ENCODE results near the gene C3. TPM values are rescaled to one million over a fixed set of nuclear protein-coding genes. Genes with fewer than 3 reads are reported as not detected.
"Not testable (repeated sequence)": the region's sequence is repeated elsewhere in the genome, so short reads cannot be mapped to it uniquely, and the experiment has no call there.

Gene C3
- total RNA-seq = 100 to 1,000 TPM in 3 of 8 experiments, 1 to 10 TPM in 2, under 1 TPM in 2, not detected in 1; 0.29 to 441 (median 3.3) TPM

GRCh38 chr19:6720369-6721137 is at the start of gene C3:
TSS of gene C3 (minus strand) at chr19:6720650. CDS start at chr19:6720589, 61 bp downstream.
- no peak within 1 kb of the TSS for H3K4me3 ChIP-seq
- WGBS, 10 experiments = 50 to 100% (median 70%) methylated on average over 1 to 3 of the region's 4 CpGs; no CpG with 5 or more reads in 5 of the 10 experiments
- H3K4me1 ChIP-seq (replicated peaks in 1 of 2) = peaks cover 3 to 11% of the 10 kb centered on the region in 2 donors
- peak in 3 of 8 experiments; percentile 16 to 60 (median 58) for ATAC-seq (replicated peaks in 6 of 8)
- H3K27ac ChIP-seq = no peak within 1 kb of the TSS
- in situ Hi-C loops (cut with MboI; ENCODE audit: low pct_unique_long_range_greater_than_20kb in 2 of 9, low sequenced_read_pairs in 9 of 9, unreplicated experiment in 9 of 9) = no loop called here

GRCh38 chr19:6769006-6769619 is 48.7 kb upstream of the C3 start:
- no peak overlapping the region for H3K27ac ChIP-seq
- in situ Hi-C loops (cut with MboI; ENCODE audit: low pct_unique_long_range_greater_than_20kb in 2 of 9, low sequenced_read_pairs in 9 of 9, unreplicated experiment in 9 of 9) = no loop called here

GRCh38 chr19:6768236-6768785 is 47.9 kb upstream of the C3 start:
- no peaks in the 10 kb centered on the region for H3K4me1 ChIP-seq (replicated peaks in 1 of 2)
- 40 to 100% (median 68%) methylated on average over 1 to 5 of the region's 8 CpGs; no CpG with 5 or more reads in 2 of the 10 experiments for WGBS, 10 experiments
- in situ Hi-C loops (cut with MboI; ENCODE audit: low pct_unique_long_range_greater_than_20kb in 2 of 9, low sequenced_read_pairs in 9 of 9, unreplicated experiment in 9 of 9) = no loop called here
- no peak overlapping the region for H3K4me3 ChIP-seq
- H3K27ac ChIP-seq = no peak overlapping the region
- ATAC-seq (replicated peaks in 6 of 8) = no peak

More at GRCh38 chr19:6769006-6769619, 48.7 kb upstream of the C3 start:
- 0 to 100% (median 60%) methylated on average over 1 to 11 of the region's 11 CpGs; no CpG with 5 or more reads in 1 of the 10 experiments for WGBS, 10 experiments
- H3K4me3 ChIP-seq = no peak overlapping the region
- H3K4me1 ChIP-seq (replicated peaks in 1 of 2) = no peaks in the 10 kb centered on the region
- peak in 2 of 8 experiments; percentile 7 to 55 for ATAC-seq (replicated peaks in 6 of 8)

- no peak within 1 kb of the TSS for H3K27ac ChIP-seq
- H3K4me1 ChIP-seq (replicated peaks in 1 of 2) = no peaks in the 10 kb centered on the region
- 0 to 5% (median 0%) methylated on average over 5 to 11 of the region's 47 CpGs; no CpG with 5 or more reads in 7 of the 10 experiments for whole genome bisulfite sequencing, 10 experiments
- peak; percentile 10 to 85 (median 47) for ATAC-seq (replicated peaks in 6 of 8)
- in situ Hi-C loops (cut with MboI; ENCODE audit: low pct_unique_long_range_greater_than_20kb in 2 of 9, low sequenced_read_pairs in 9 of 9, unreplicated experiment in 9 of 9) = no loop called here
- peak within 1 kb of the TSS in 2 of 5 donors; percentile 3 to 13 for H3K4me3 ChIP-seq
These were observed 47.1 kb upstream of the C3 start, which contains the start of gene SH2D3A for GRCh38 chr19:6767357-6768235. TSS of gene SH2D3A (minus strand) at chr19:6767435. CDS start at chr19:6763748, 3,687 bp downstream.

- in situ Hi-C loops (cut with MboI; ENCODE audit: low pct_unique_long_range_greater_than_20kb in 2 of 9, low sequenced_read_pairs in 9 of 9, unreplicated experiment in 9 of 9) = no loop called here
- WGBS, 10 experiments = 0 to 18% (median 12%) methylated on average over 1 to 11 of the region's 15 CpGs; no CpG with 5 or more reads in 6 of the 10 experiments
- peak in 2 of 8 experiments; percentile 29 to 36 for ATAC-seq (replicated peaks in 6 of 8)
- Histone ChIP-seq H3K27ac (no peak overlapping the region), H3K4me3 (peak overlapping the region in 2 of 5 donors; percentile 3 to 13), H3K4me1 (replicated peaks in 1 of 2) (no peaks in the 10 kb centered on the region)
These were observed 46.6 kb upstream of the C3 start for GRCh38 chr19:6767081-6767356.

- ATAC-seq (replicated peaks in 6 of 8) = peak in 3 of 8 experiments; percentile 27 to 57 (median 41)
- Histone ChIP-seq H3K4me3 (no peak overlapping the region), H3K4me1 (replicated peaks in 1 of 2) (no peaks in the 10 kb centered on the region), H3K27ac (no peak overlapping the region)
- in situ Hi-C loops (cut with MboI; ENCODE audit: low pct_unique_long_range_greater_than_20kb in 2 of 9, low sequenced_read_pairs in 9 of 9, unreplicated experiment in 9 of 9) = no loop called here
- 0 to 57% (median 18%) methylated on average over 1 to 15 of the region's 16 CpGs; no CpG with 5 or more reads in 2 of the 10 experiments for WGBS, 10 experiments
These were observed 46.1 kb upstream of the C3 start for GRCh38 chr19:6766357-6767080.

- in situ Hi-C loops (cut with MboI; ENCODE audit: low pct_unique_long_range_greater_than_20kb in 2 of 9, low sequenced_read_pairs in 9 of 9, unreplicated experiment in 9 of 9) = no loop called here
- H3K27ac ChIP-seq = no peak overlapping the region
- no peaks in the 10 kb centered on the region for H3K4me1 ChIP-seq (replicated peaks in 1 of 2)
- ATAC-seq (replicated peaks in 6 of 8) = no peak
- H3K4me3 ChIP-seq = no peak overlapping the region
- WGBS, 10 experiments = 21 to 100% (median 59%) methylated on average over 1 to 6 of the region's 8 CpGs; no CpG with 5 or more reads in 4 of the 10 experiments
These were observed 45.4 kb upstream of the C3 start for GRCh38 chr19:6765738-6766356.

- 35 to 100% (median 72%) methylated on average over 1 to 6 of the region's 8 CpGs; no CpG with 5 or more reads in 3 of the 10 experiments for WGBS, 10 experiments
- in situ Hi-C loops (cut with MboI; ENCODE audit: low pct_unique_long_range_greater_than_20kb in 2 of 9, low sequenced_read_pairs in 9 of 9, unreplicated experiment in 9 of 9); H3K4me1 ChIP-seq (replicated peaks in 1 of 2); H3K4me3 ChIP-seq; H3K27ac ChIP-seq; ATAC-seq (replicated peaks in 6 of 8): not testable (repeated sequence)
These were observed 41.9 kb upstream of the C3 start for GRCh38 chr19:6762253-6762797.

GRCh38 chr19:6761053-6761676 is 40.7 kb upstream of the C3 start:
- peak in 1 of 8 experiments; percentile 52 for ATAC-seq (replicated peaks in 6 of 8)

GRCh38 chr19:6760606-6761005 is 40.2 kb upstream of the C3 start:
- in situ Hi-C loops (cut with MboI; ENCODE audit: low pct_unique_long_range_greater_than_20kb in 2 of 9, low sequenced_read_pairs in 9 of 9, unreplicated experiment in 9 of 9) = no loop called here
- 50 to 100% (median 86%) methylated on average over 1 to 2 of the region's 17 CpGs; no CpG with 5 or more reads in 3 of the 10 experiments for WGBS, 10 experiments
- no peaks in the 10 kb centered on the region for H3K4me1 ChIP-seq (replicated peaks in 1 of 2)
- no peak for ATAC-seq (replicated peaks in 6 of 8)
- H3K27ac ChIP-seq = no peak overlapping the region
- H3K4me3 ChIP-seq = no peak overlapping the region

More at GRCh38 chr19:6761053-6761676, 40.7 kb upstream of the C3 start:
- H3K4me3 ChIP-seq = no peak overlapping the region
- WGBS, 10 experiments = 60 to 80% methylated on average over 1 of the region's 4 CpGs; no CpG with 5 or more reads in 8 of the 10 experiments
- no peak overlapping the region for H3K27ac ChIP-seq
- no peaks in the 10 kb centered on the region for H3K4me1 ChIP-seq (replicated peaks in 1 of 2)
- in situ Hi-C loops (cut with MboI; ENCODE audit: low pct_unique_long_range_greater_than_20kb in 2 of 9, low sequenced_read_pairs in 9 of 9, unreplicated experiment in 9 of 9) = no loop called here
